Stimulated activated CD4-positive, alpha-beta T cell treated with anti-CD3 and anti-CD28 coated beads, Interleukin-12 subunit alpha, Interleukin-12 subunit beta, amount 100 ng/mL, for 48 hours (primary cell): Measurements from ENCODE around the gene PODXL.
"Not testable (repeated sequence)": the region's sequence is repeated elsewhere in the genome, so short reads cannot be mapped to it uniquely, and the experiment has no call there.

Source experiments
- DNase-seq, 3 donors: peaks; one replicate each; pipeline ENCODE4 v3.0.0-alpha.2; 2020; ENCODE audit warnings: low read depth in 2 of 3, low spot score in 1 of 3

Gene PODXL

DNA sequence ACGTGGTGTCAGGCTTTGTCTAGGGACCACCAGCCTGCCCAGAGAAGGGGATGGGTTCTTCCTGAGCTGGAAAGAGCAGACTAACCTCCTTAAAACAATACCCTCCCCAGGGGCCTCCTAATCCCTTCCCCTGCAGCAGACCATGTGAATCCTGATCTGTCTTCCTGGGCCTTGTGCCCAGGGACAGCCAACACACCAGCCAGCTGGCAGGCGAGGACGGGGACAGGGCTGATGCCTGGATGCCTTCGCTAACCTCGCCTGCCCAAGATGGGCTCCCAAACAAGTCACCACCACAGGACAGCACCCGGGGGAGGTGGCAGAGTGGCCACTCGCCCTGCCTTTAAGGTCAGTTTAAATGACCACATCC lies 17.6 kb downstream of the PODXL start:
- DNase-seq, result no peak

- no peak for DNase-seq
Measured at GRCh38 chr7:131538071-131538812, 18.2 kb downstream of the PODXL start.

GRCh38 chr7:131537571-131537978 lies 18.9 kb downstream of the PODXL start:
- no peak for DNase-seq

DNA sequence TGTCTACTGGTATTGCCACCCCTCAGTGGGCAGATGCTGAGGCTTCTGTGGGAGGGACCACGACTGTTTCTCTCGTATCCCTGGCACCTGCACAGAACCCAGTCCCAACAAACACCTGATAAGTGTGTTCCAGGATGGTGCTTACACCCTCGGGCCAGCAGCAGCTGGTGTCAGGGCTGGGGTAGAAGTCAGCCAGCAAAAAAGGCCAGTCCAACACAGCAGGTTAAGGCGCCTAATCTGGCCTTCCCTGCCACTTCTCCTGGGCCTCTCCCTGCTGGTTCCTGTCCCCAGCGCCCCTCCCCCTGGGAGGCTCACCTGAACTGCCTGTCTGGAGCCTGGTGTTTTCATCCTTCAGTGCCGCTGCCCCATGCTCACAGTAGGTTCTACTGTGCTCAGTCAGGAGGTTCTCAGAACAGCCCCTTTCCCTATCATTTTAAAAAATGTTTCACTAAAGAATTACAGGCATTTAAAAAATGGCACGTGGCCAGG lies 20.0 kb downstream of the PODXL start:
- no peak for DNase-seq

- no peak for DNase-seq
Measured at GRCh38 chr7:131533566-131534561, 22.6 kb downstream of the PODXL start.

DNA sequence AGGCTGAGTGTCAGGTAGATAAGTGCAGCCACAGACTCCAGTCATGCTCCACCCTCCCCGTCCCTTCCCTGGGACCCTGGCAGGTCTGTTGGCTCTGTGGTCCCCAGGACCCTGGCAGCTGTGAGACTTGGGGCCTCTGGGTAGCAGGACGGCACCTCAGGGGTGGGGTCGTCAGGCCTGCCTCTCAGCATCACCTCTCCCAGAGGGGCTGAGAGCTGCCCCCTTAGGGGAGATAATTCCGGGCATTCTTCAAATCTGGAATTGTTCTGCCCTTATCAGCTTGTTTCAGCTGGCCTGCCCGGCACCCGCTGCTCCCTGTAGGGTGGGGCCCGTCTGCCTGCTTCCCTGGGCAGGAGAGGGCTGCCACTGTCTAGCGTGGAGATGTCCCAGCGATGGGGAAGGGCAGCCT lies 23.3 kb downstream of the PODXL start:
- no peak for DNase-seq

GRCh38 chr7:131532570-131533091 lies 23.8 kb downstream of the PODXL start:
- DNase-seq, result no peak

- no peak for DNase-seq
Measured at GRCh38 chr7:131530137-131530536, 26.3 kb downstream of the PODXL start.

DNA sequence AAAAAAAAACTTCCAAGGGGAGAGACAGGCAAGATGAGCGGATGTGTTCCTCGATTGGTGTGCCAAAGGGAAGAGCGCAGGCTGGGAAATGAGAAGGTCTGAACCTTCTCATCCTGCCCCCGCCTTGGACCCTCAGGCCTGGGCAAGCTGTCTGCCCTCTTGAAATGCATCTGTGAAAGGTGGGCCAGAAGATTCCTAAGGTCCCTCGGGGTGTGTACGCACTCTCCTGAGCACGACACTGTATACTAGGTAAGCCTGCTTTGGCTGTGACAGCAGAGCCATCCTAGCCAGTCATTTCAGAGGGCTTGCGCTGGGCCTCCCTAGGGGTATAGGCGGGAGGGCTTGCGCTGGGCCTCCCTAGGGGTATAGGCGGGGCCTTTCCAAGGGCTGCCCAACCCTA lies 26.8 kb downstream of the PODXL start:
- DNase-seq, result no peak

DNA sequence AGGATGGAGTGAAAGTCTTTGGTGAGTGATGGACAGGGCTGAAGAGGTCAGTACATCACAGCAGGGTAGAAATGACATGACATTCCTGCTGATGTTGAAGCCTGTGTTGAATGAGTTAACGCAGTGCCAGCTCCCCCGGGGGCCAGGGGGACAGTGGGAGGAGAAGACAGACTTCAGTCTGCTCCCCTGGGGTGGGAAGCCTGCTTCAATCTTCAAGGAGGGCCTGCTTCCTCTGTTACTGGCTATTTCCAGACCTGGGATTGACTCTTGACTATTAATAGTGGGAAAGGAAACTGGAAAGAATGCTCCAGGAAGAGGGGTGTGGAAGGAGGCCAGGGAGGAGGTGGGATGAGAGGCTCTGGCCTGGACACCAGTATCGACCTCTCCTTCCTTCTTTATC lies 27.2 kb downstream of the PODXL start:
- no peak for DNase-seq

- no peak for DNase-seq
Measured at GRCh38 chr7:131527456-131527855, 29.0 kb downstream of the PODXL start.

DNA sequence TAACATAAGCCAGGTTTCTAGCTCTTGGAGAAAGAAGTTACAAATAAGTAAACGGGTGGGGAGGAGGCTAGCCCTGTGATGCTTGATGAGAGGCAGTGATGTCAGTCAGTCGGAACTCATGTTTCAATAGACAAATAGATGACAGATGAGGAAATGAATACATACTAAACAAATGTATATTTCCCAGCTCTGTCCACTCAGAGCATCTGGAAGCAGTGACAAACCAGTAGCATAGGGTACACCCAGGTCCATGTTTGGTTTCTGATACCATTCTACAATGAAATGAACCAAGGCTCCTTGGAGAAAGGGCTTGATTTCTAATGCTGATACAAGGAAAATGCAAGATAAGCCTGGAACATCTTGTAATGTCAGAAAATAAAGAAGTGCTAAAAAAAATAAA lies 30.6 kb downstream of the PODXL start:
- DNase-seq, result no peak

DNA sequence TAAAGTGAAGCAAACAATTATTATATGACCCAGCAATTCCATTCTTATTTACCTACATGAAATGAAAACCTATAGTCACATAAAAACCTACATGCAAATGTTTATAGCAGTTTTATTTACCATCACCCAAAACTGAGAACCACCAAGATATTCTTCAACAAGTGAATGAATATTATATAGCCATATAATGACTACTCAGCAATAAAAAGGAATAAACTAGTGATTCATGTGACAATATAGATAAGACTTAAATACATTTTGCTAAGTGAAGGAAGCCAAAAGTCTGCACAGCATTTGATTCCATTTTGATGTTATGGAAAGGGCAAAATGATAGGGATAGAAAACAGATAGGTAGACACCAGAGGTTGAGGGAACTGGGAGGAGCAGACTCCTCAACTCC lies 31.7 kb downstream of the PODXL start:
- DNase-seq, result no peak

DNA sequence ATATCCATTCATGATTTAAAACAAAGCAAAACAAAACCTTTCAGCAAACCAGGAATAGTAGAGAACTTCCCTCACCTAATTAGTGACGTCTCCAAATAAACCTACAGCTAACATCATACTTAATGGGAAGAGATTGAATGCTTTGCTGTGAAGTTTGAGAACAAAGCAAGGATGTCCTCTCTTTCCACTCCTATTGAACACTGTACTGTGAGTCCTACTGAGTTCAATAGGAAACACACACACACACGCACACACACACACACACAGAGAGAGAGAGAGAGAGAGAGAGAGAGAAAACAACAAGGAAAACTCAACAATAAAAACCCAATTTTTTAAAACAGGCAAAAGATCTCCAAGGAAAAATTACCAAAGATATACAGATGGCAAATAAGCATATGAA lies 32.3 kb downstream of the PODXL start:
- no peak for DNase-seq

DNA sequence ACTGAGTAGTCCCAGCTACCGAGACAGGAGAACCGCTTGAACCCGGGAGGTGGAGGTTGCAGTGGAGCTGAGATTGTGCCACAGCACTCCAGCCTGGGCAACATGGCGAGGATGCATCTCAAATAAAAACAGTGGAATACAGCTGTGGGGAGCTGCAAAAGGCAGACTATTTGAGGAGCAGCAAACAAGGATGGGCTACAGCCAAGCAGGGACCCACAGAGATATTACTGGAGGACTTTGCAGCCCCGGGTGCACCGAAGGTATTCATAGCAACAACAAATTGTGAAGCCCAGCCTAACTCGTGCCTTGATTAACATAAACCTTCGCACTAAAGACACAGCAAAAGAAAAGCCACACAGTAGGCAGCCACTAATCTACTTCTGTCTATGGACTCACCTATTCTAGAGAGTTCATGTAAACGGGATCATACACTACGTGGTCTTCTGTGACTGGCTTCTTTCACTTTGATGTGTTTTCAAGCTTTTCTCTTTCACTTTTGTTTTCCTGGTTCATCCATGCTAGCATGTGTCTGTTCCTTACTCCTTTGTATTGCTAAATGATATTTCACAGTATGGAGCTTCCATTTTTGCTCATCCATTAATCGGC lies 34.0 kb downstream of the PODXL start:
- no peak for DNase-seq

GRCh38 chr7:131521651-131522163 lies 34.7 kb downstream of the PODXL start:
- no peak for DNase-seq

GRCh38 chr7:131518626-131519025 lies 37.8 kb downstream of the PODXL start:
- no peak for DNase-seq

DNA sequence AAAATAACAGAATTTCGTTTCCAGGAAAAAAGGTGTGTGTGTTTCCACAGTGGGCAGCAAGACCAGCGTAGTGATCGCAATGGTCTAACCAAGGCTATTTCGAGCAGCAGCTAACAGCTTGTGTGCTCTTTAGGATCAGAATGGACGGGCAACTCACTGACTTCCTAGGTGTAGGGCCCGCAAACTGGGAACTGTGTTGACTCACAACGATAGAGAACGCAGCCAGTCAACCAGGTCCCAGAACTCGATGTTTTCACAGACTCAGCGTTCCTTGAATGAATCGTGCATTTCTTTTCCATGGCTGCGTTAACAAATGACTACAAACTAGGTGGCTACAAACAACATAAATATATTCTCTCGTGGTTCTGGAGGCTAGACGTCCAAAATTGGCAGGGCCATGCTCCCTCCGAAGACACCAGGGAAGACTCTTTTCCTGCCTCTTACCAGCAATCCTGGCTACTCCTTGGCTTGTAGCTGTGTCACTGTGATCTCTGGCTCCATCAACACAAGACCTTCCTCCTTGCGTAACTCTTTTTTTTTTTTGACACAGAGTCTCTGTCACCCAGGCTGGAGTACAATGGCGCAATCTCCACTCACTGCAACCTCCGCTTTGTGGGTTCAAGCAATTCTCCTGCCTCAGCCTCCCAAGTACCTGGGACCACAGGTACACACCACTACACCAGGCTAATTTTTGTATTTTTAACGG lies 39.1 kb downstream of the PODXL start:
- DNase-seq, result no peak

- not testable (repeated sequence) for DNase-seq
Measured at GRCh38 chr7:131515471-131515870, 41.0 kb downstream of the PODXL start.

- peak; percentile 74 to 82 (median 78) for DNase-seq
Measured at GRCh38 chr7:131513245-131514061, 43.0 kb downstream of the PODXL start.
